Measurements from ENCODE around the gene SYCE1. TPM values are rescaled to one million over a fixed set of nuclear protein-coding genes. Genes with fewer than 3 reads are reported as not detected.

The SYCE1 gene
- total RNA-seq, 2 experiments from 2014 or later: not detected

- CTCF ChIA-PET (ENCODE audit: unreplicated experiment): no interaction called here
- Histone ChIP-seq H3K4me3 (ENCODE audit: low read depth, low read length, poor library complexity, severe bottlenecking) (no peak overlapping the region), H3K4me2 (ENCODE audit: low read length) (no peak overlapping the region), H3K9me2 (ENCODE audit: insufficient read depth, low read length) (no peaks in the 10 kb centered on the region), H2AFZ (ENCODE audit: low read length) (no peak overlapping the region), H3K79me2 (ENCODE audit: insufficient read depth, low read depth, low read length) (no peaks in the 10 kb centered on the region), H3K9me3 (ENCODE audit: low read length) (no peaks in the 10 kb centered on the region), H4K20me1 (ENCODE audit: insufficient read depth, low read length) (no peaks in the 10 kb centered on the region), H3K4me1 (ENCODE audit: insufficient read depth, low read length, poor library complexity, severe bottlenecking) (no peaks in the 10 kb centered on the region), H3K27ac (ENCODE audit: low read depth, low read length, poor library complexity, severe bottlenecking) (no peak overlapping the region), H3K36me3 (ENCODE audit: insufficient read depth, low read length) (no peaks in the 10 kb centered on the region)
- no peak for DNase-seq (ENCODE audit: low spot score)
- BruUV-seq (replicated peaks): no TSS peak
- intact Hi-C loops (cut with micrococcal nuclease; ENCODE audit: unreplicated experiment): no loop called here
- TF ChIP-seq CTCF (conservative IDR thresholded peaks at IDR 0.05; ENCODE audit: low read length) (no peak), EZH2phosphoT487 (IDR thresholded peaks at IDR 0.05; ENCODE audit: borderline replicate concordance, low read depth, low read length) (no peak)
- POLR2A ChIA-PET: no interaction called here
Observed at GRCh38 chr10:133528845-133529575, 36.4 kb downstream of the SYCE1 start.

GRCh38 chr10:133528296-133528844, 37.0 kb downstream of the SYCE1 start:
- Histone ChIP-seq H3K4me1 (ENCODE audit: insufficient read depth, low read length, poor library complexity, severe bottlenecking) (no peaks in the 10 kb centered on the region), H3K4me2 (ENCODE audit: low read length) (no peak overlapping the region), H3K9me3 (ENCODE audit: low read length) (no peaks in the 10 kb centered on the region), H4K20me1 (ENCODE audit: insufficient read depth, low read length) (no peaks in the 10 kb centered on the region), H3K79me2 (ENCODE audit: insufficient read depth, low read depth, low read length) (no peaks in the 10 kb centered on the region), H2AFZ (ENCODE audit: low read length) (no peak overlapping the region), H3K36me3 (ENCODE audit: insufficient read depth, low read length) (no peaks in the 10 kb centered on the region), H3K4me3 (ENCODE audit: low read depth, low read length, poor library complexity, severe bottlenecking) (no peak overlapping the region), H3K9me2 (ENCODE audit: insufficient read depth, low read length) (no peaks in the 10 kb centered on the region), H3K27ac (ENCODE audit: low read depth, low read length, poor library complexity, severe bottlenecking) (no peak overlapping the region)
- TF ChIP-seq CTCF (conservative IDR thresholded peaks at IDR 0.05; ENCODE audit: low read length): no peak
- TF ChIP-seq EZH2phosphoT487 (IDR thresholded peaks at IDR 0.05; ENCODE audit: borderline replicate concordance, low read depth, low read length): no peak
- ChIA-PET CTCF (ENCODE audit: unreplicated experiment) (no interaction called here), POLR2A (no interaction called here)
- no TSS peak for BruUV-seq (replicated peaks)
- DNase-seq (ENCODE audit: low spot score): no peak
- intact Hi-C loops (cut with micrococcal nuclease; ENCODE audit: unreplicated experiment): no loop called here

- Histone ChIP-seq H3K36me3 (ENCODE audit: insufficient read depth, low read length) (no peaks in the 10 kb centered on the region), H2AFZ (ENCODE audit: low read length) (no peak overlapping the region), H3K27ac (ENCODE audit: low read depth, low read length, poor library complexity, severe bottlenecking) (no peak overlapping the region), H3K4me2 (ENCODE audit: low read length) (no peak overlapping the region), H3K9me2 (ENCODE audit: insufficient read depth, low read length) (no peaks in the 10 kb centered on the region), H3K4me1 (ENCODE audit: insufficient read depth, low read length, poor library complexity, severe bottlenecking) (no peaks in the 10 kb centered on the region), H3K4me3 (ENCODE audit: low read depth, low read length, poor library complexity, severe bottlenecking) (no peak overlapping the region), H3K79me2 (ENCODE audit: insufficient read depth, low read depth, low read length) (no peaks in the 10 kb centered on the region), H4K20me1 (ENCODE audit: insufficient read depth, low read length) (no peaks in the 10 kb centered on the region), H3K9me3 (ENCODE audit: low read length) (no peaks in the 10 kb centered on the region)
- DNase-seq (ENCODE audit: low spot score): no peak
- intact Hi-C loops (cut with micrococcal nuclease; ENCODE audit: unreplicated experiment): no loop called here
- BruUV-seq (replicated peaks): no TSS peak
- ChIA-PET CTCF (ENCODE audit: unreplicated experiment) (no interaction called here), POLR2A (no interaction called here)
- TF ChIP-seq CTCF (conservative IDR thresholded peaks at IDR 0.05; ENCODE audit: low read length) (no peak), EZH2phosphoT487 (IDR thresholded peaks at IDR 0.05; ENCODE audit: borderline replicate concordance, low read depth, low read length) (no peak)
Observed at GRCh38 chr10:133527771-133528271, 37.6 kb downstream of the SYCE1 start.
